Stimulated activated CD8-positive, alpha-beta memory T cell treated with anti-CD3 and anti-CD28 coated beads, Interleukin-7, amount 100 ng/mL, for 4 hours (primary cell): Measurements from ENCODE around the gene ACYP2.
"Not testable (repeated sequence)": the region's sequence is repeated elsewhere in the genome, so short reads cannot be mapped to it uniquely, and the experiment has no call there.

Source experiments
- DNase-seq, 2 donors: peaks; one replicate each; pipeline ENCODE4 v3.0.0-alpha.2; 2020; ENCODE audit warnings: low read depth in 2 of 2

ACYP2 gene

DNA sequence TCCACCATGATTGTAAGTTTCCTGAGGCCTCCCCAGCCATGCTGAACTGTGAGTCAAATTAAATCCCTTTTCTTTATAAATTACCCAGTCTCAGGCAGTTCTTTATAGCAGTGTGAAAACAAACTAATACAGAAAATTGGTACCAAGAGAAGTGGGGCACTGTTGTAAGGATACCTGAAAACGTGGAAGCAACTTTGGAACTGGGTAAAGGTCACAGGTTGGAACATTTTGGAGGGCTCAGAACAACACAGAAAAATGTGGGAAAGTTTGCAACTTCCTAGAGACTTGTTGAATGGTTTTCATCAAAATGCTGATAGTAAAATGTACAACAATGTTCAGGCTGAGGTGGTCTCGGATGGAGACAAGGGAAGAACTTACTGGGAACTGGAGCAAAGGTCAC lies 209.1 kb downstream of the ACYP2 start:
- DNase-seq = not testable (repeated sequence)

GRCh38 chr2:54325148-54325547 lies 209.7 kb downstream of the ACYP2 start:
- DNase-seq = no peak

DNA sequence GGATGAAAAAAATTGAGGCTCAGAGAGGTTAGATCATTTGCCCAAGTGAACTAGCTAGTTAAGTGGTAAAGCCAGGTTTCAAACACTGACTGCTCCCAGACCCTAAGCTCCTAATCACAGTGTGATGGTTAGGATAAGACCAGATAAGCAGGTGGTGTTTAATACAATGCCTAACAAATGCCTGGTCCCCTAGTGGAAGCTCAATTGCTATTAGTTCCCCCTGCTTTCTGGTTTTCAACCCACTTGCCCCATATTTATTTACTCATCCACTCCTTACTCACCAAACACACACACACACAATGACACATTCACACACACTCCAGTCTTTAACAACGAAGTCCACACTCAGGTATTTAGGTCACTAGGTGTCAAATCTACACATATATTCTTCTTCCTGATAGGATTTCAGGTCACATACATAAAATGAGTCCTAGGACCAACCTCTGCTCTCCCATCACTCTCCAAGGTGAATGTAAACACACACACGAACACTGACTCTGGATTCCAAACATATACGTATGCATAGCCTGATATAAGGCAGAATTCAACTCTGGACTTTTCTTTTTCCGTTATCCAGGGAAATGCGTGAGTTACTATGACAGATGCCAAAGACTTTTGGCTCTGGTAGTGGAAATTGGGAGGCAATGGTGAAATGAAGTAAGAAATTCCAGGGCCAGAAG lies 214.2 kb downstream of the ACYP2 start:
- DNase-seq = no peak

- peak; percentile 80 to 85 for DNase-seq
Measured at GRCh38 chr2:54330162-54330925, 214.9 kb downstream of the ACYP2 start.

DNA sequence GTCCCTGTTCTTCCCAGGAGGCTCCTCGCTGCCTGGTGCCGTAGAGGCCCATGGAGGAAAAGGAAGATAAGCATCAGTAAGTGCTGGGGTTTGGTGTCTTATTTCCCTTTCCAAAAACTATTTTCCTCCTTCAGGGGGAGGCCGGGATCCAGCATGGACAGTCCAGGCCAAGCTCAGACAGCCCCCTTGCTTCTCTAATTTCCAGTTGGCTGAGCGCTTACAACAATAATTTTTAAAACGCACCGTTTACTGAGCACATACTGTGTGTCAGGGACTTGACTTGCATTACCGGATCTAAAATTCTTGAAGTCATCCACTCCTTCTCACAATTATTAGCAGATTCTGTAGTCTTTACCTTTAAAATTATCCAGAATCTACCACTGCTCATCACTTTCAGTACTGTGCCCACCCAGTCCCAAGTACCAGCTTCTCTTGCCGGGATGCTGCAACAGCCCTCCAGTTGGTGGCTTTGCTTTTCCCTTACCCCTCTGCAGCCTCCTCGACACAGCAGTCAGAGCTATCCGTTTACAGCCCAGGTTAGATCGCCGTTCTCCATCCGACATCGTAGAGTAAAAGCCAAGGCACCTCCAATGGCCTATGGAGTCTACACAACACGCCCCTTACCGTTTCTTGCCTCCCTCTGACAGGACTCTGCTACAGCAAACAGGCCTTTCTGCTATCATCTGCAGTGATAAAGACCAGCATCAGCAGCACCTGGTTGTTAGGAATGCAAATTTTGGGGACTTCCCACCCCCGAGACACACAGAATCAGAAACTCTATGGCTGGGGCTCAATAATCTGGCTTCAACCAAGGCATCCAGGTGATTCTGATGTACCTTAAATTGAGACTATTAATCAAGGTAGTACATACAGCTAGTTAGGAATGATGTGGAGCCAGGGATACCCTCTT lies 215.8 kb downstream of the ACYP2 start:
- DNase-seq = no peak

DNA sequence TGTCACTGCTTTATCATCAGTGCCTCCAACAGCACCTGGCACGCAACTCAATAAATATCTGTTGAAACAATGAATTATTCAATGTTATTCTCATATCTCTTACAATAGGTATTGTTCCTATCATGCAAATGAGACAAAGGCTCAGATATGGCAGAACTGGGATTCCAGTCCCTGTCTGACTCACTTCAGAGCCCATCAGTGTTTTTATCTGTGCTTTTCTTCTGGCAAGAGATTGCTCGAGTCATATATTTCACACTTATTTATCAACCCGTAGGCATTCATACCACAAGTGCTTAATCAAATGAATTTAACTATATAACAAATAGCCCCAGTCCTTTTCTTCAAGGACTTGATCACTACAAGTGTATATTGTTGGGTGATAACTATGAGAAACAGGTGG lies 217.0 kb downstream of the ACYP2 start:
- DNase-seq = no peak

GRCh38 chr2:54336136-54336976 lies 220.9 kb downstream of the ACYP2 start:
- no peak for DNase-seq

DNA sequence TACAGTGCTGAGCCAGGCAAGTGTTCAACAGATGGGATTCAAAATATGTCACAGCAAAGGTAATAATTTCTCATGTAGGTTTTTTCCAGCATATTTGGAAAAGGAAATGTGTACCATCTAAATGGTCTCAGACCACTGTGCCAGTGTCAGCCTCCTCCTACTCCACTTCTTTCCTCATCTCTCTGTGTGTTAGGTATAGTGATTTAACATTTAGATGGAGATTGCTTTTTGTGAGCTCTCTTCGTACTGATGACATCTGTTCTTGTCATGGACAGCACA lies 221.5 kb downstream of the ACYP2 start:
- DNase-seq = no peak

GRCh38 chr2:54341656-54342055 lies 226.2 kb downstream of the ACYP2 start:
- DNase-seq = no peak

DNA sequence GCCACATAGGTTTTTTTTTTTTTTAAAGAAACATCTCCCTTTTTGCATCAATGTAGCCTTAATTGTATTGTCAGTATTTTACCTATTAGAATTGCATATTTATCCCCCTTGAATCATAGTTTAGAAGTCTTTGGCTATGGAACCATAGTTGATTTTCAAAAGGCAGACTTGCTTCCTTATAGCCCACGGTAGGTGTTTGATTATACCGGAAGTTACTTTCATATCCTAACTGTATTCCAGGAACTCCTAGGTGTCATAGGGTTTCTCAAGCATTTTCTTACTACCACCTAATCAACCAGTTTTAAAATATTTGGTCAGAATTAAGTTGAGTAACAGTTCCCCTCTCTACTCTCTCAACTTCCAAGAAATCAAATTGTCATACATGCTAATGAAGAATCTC lies 227.2 kb downstream of the ACYP2 start:
- DNase-seq = no peak

DNA sequence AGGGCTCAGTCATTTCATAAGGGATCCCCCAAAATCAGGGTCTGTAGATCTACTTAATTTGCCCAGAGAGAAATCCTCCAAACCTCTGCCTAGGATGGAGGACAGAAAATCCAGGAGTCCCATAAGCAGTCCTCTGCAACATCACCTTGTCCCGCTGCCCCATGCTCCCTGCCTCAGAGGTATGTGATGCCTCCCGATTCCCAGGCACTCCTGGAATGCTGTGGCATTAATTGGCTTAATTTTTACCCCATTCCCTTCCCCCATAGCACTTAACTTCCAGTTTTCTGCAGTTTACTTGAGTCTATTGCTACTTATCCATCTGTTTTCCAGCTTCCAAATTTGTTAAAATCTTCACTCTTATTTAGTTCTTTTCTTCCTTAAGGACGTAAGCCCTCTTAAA lies 232.2 kb downstream of the ACYP2 start:
- no peak for DNase-seq

DNA sequence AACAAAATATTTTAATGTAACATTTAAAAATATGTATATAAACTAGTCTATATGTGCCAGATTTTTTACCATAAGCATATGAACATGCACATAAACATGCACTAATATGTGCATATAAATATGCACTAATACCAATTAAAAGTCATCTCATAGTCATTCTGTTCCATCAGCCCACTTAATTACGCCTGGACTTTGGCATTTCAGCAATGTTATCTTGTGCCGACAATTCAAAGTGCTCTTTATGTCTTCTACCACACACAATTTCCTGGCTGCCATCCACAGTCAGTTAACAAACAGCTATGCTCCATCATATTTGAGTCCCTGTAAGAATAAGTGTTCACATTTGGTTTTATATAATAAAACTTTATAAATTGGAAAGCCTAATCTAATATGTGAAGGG lies 233.2 kb downstream of the ACYP2 start:
- no peak for DNase-seq

- DNase-seq = no peak
Measured at GRCh38 chr2:54350426-54350825, 235.0 kb downstream of the ACYP2 start.

- DNase-seq = no peak
Measured at GRCh38 chr2:54353216-54353615, 237.8 kb downstream of the ACYP2 start.
